ENCODE data around the gene KREMEN1.
A peak's percentile ranks its signal among the peaks of the same experiment; 100 is the strongest.

KREMEN1 gene, protein sequence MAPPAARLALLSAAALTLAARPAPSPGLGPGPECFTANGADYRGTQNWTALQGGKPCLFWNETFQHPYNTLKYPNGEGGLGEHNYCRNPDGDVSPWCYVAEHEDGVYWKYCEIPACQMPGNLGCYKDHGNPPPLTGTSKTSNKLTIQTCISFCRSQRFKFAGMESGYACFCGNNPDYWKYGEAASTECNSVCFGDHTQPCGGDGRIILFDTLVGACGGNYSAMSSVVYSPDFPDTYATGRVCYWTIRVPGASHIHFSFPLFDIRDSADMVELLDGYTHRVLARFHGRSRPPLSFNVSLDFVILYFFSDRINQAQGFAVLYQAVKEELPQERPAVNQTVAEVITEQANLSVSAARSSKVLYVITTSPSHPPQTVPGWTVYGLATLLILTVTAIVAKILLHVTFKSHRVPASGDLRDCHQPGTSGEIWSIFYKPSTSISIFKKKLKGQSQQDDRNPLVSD

DNA sequence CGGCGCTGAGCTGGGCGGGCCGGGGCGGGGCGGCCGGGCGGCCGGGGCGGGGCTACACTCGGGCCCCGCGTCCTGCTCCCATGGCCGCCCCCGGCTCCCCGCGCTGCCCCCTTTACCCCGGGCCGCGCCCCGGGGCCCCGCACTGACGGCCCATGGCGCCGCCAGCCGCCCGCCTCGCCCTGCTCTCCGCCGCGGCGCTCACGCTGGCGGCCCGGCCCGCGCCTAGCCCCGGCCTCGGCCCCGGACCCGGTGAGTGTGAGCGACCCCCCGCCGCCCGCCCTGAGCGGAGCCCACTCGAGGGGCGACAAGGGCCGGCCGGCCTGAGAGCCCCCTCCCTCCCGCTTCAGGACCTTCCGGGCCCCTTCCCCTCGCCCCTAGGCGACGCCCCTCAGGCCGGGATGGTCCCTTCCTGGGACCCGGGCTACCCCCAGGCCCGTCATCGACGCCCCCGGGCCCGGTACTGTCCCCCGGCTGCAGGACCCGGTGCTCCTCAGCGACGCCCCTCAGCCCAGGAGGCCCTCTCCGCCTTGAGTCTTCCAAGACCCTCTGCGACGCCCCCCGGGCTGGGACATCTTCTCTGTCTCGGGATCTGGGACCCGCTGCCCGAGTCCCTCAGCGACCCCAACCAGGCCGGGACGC is at the start of gene KREMEN1:
Gene KREMEN1 (plus strand): TSS at position 57 of the 639 bp plus-strand sequence. CDS start 96 bp downstream, at position 153.
- in situ Hi-C loops (cut with HindIII; ENCODE audit: low sequenced_read_pairs), result no loop called here
- DNase-seq (ENCODE audit: low read depth, low spot score), result no peak
- TF ChIP-seq, protein P1, sequence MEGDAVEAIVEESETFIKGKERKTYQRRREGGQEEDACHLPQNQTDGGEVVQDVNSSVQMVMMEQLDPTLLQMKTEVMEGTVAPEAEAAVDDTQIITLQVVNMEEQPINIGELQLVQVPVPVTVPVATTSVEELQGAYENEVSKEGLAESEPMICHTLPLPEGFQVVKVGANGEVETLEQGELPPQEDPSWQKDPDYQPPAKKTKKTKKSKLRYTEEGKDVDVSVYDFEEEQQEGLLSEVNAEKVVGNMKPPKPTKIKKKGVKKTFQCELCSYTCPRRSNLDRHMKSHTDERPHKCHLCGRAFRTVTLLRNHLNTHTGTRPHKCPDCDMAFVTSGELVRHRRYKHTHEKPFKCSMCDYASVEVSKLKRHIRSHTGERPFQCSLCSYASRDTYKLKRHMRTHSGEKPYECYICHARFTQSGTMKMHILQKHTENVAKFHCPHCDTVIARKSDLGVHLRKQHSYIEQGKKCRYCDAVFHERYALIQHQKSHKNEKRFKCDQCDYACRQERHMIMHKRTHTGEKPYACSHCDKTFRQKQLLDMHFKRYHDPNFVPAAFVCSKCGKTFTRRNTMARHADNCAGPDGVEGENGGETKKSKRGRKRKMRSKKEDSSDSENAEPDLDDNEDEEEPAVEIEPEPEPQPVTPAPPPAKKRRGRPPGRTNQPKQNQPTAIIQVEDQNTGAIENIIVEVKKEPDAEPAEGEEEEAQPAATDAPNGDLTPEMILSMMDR (IDR thresholded peaks at IDR 0.05; ENCODE audit: low read depth, low read length), result no peak
- H3K4me3 ChIP-seq (ENCODE audit: low read depth, low read length), result peak within 1 kb of the TSS; percentile 50

DNA sequence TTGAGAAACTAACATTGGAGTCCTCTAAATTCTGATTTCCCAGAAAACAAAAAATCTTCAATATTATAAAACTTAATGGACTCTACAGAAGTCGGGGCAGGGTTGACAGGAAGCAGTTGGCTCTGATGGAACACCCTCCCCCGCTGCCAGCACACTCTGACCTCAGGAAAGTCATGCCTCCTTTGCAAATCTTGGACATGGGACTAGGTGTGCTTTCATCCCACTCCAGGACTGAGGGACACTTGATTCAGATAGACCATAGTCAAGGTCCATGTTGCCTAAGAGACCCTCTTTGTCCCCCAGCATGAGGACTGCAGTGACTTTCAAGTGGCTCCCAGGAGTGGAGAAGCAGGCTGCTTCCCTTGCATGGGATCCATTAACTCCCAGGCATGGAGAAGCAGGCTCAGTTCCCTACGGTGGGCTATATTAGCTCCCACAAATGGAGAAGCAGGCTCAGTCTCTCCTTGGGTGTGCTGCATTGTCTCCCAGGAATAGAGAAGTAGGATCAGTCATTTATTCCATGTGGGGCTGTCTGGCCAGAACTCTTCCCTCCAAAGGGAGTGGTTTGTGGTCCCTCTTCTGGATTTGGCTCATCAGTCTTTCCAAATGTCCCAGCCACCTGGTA is 49.6 kb upstream of the KREMEN1 start:
- H3K4me3 ChIP-seq (ENCODE audit: low read depth, low read length), result no peak overlapping the region
- in situ Hi-C loops (cut with HindIII; ENCODE audit: low sequenced_read_pairs), result no loop called here
- TF ChIP-seq, protein P1 (IDR thresholded peaks at IDR 0.05; ENCODE audit: low read depth, low read length), result no peak
- DNase-seq (ENCODE audit: low read depth, low spot score), result no peak

DNA sequence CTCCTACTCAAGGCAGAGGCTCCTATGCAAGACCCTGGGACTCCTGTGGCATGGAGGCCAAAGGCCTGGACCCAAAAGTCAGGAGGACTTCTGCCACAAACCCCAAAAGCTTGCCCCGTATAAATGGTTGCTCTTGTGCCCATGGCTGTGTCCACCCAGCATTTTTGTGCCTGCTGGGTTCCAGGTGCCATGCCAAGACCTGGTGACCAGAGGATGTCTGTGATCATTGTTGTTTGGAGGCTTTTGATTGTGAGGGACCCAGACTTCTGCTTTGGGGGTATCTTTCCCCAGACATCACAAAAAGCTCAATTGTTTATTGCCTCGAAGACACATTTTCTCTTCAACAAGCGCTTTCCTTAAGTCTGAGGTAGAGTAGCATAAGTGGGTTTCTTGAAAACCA is 46.3 kb upstream of the KREMEN1 start:
- no peak overlapping the region for H3K4me3 ChIP-seq (ENCODE audit: low read depth, low read length)
- no peak for DNase-seq (ENCODE audit: low read depth, low spot score)
- TF ChIP-seq, protein P1 (IDR thresholded peaks at IDR 0.05; ENCODE audit: low read depth, low read length), result no peak
- in situ Hi-C loops (cut with HindIII; ENCODE audit: low sequenced_read_pairs), result no loop called here

DNA sequence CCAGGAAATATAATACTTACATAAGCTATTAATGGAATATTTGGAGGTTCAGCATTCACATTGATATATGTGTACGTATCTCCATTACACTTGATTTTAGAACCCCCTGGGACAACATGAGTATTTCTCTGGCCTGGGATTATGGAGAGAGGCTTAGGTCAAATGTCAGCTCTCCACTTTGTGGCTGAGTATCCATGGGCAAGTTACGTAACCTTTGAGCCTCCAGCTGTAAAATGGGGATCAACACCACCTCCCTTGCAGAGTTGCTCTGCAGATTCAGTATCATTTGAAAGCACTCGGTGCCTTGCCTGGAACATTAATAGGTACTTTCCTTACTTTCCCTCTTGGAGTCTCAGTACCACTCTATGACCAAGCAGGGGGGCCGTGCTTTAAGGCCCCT is 44.4 kb upstream of the KREMEN1 start:
- DNase-seq (ENCODE audit: low read depth, low spot score), result no peak
- in situ Hi-C loops (cut with HindIII; ENCODE audit: low sequenced_read_pairs), result no loop called here
- TF ChIP-seq, protein P1 (IDR thresholded peaks at IDR 0.05; ENCODE audit: low read depth, low read length), result no peak
- no peak overlapping the region for H3K4me3 ChIP-seq (ENCODE audit: low read depth, low read length)

DNA sequence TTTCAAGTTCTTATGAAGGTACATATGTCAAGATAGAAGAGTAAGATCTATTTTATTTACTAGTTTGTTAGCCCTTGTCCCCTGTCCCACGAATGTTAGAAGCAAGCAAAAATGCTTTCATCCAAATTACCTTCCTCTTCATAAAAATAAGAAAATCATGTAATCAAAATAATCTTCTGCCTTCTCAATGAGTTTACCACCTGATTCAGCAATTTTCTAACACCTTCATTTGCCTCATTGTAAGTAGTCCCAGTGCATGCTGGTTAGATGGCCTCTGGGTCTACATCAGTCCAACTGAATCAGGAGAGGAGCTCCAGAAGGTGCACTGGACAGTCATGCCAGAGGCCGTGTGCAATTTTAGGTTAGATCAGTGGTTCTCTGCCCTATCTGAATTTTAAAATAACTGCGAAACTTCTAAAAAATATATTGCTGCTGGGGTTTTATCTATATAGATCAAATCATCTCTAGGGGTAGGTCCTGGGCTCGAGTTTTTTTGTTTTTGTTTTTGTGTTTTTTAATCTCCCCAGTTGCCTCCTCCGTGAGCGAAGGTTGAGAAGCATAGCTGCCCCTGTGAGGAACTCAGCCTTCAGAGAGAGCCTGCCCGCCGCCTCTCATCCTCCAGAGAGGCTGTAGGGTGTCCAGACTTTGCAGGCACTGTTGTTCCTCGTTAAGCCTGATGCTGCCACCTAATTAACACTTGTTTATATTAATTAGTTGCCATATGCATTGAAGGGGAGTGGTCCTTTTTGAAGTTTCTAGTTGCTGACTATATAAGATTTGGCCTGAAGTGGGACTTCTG is 43.4 kb upstream of the KREMEN1 start:
- TF ChIP-seq, protein P1 (IDR thresholded peaks at IDR 0.05; ENCODE audit: low read depth, low read length), result no peak
- in situ Hi-C loops (cut with HindIII; ENCODE audit: low sequenced_read_pairs), result no loop called here
- H3K4me3 ChIP-seq (ENCODE audit: low read depth, low read length), result no peak overlapping the region
- DNase-seq (ENCODE audit: low read depth, low spot score), result no peak

Measured in astrocyte of the spinal cord (primary cell).